IMR-90 (cell line): ENCODE measurements around the gene ZNF746. TPM values are rescaled to one million over a fixed set of nuclear protein-coding genes. Genes with fewer than 3 reads are reported as not detected.

Source experiments
- ATAC-seq: fragments of 200-7000 bp; cut with Tn5 transposase; 2 replicates; pipeline ENCODE4 v1.9.1; 2020; ENCODE audit warnings: low read depth, mild to moderate bottlenecking, moderate library complexity
- BruUV-seq: library from RNA; stranded (reverse); fragments of 400-500 nt; replicated peaks from 2 replicates; lab custom pipeline; 2021; lab: Mats Ljungman, UMichigan
- CTCF ChIA-PET: fragments of 300-600 bp; formaldehyde crosslinking; extraction: SDS; loops from one replicate; lab custom pipeline; 2021; ENCODE audit warnings: antibody characterized with exemption; lab: Yijun Ruan, JAX
- POLR2A ChIA-PET: fragments of 300-600 bp; sonication (Branson Sonifier 250); formaldehyde crosslinking; loops from one replicate; lab custom pipeline; 2022; ENCODE audit warnings: antibody characterized with exemption; ENCODE audit not compliant: unreplicated experiment; lab: Charles Lee
- DNase-seq: peaks from one replicate; pipeline ENCODE4 v3.0.0; 2013
- H2AFZ ChIP-seq: replicated peaks from 2 replicates; pipeline ENCODE3; 2013; ENCODE audit warnings: low read length, mild to moderate bottlenecking; ENCODE audit not compliant: poor library complexity
- H2AK5ac ChIP-seq: 2 replicates; pipeline ENCODE4 v1.6.1; 2013; ENCODE audit warnings: low read depth, low read length, inconsistent platforms
- H2AK9ac ChIP-seq: replicated peaks from 2 replicates; pipeline ENCODE3; 2013; ENCODE audit warnings: mild to moderate bottlenecking, low read depth, low read length, moderate library complexity; ENCODE audit not compliant: poor library complexity
- H2BK120ac ChIP-seq: 2 replicates; pipeline ENCODE4 v1.6.1; 2013; ENCODE audit warnings: low read depth, low read length, inconsistent platforms
- H2BK15ac ChIP-seq: 3 replicates; pipeline ENCODE4 v1.6.1; 2013; ENCODE audit warnings: low read depth, low read length, inconsistent platforms
- H2BK20ac ChIP-seq: 2 replicates; pipeline ENCODE4 v1.6.1; 2013; ENCODE audit warnings: low read depth, mild to moderate bottlenecking, inconsistent platforms, low read length, moderate library complexity
- H2BK5ac ChIP-seq: 2 replicates; pipeline ENCODE4 v1.6.1; 2013; ENCODE audit warnings: mild to moderate bottlenecking, low read depth, low read length, inconsistent platforms; ENCODE audit not compliant: poor library complexity, severe bottlenecking
- H3K14ac ChIP-seq: replicated peaks from 2 replicates; pipeline ENCODE4 v1.6.1; 2013; ENCODE audit warnings: low read depth, low read length, inconsistent platforms
- H3K18ac ChIP-seq: 2 replicates; pipeline ENCODE4 v1.6.1; 2013; ENCODE audit warnings: low read depth, low read length, control low read depth
- H3K23ac ChIP-seq: 2 replicates; pipeline ENCODE4 v1.6.1; 2013; ENCODE audit warnings: low read depth, low read length, inconsistent platforms
- H3K27ac ChIP-seq: 2 replicates; pipeline ENCODE4 v1.5.1; 2013; ENCODE audit warnings: mild to moderate bottlenecking, control low read depth, low read length; ENCODE audit not compliant: insufficient read depth
- H3K27me3 ChIP-seq: 2 replicates; pipeline ENCODE4 v1.6.1; 2013; ENCODE audit warnings: low read length; ENCODE audit not compliant: control insufficient read depth, insufficient read depth
- H3K36me3 ChIP-seq: 2 replicates; pipeline ENCODE4 v1.6.1; 2013; ENCODE audit warnings: low read length, mixed read lengths; ENCODE audit not compliant: control insufficient read depth, insufficient read depth
- H3K4ac ChIP-seq: 2 replicates; pipeline ENCODE4 v1.6.1; 2013; ENCODE audit warnings: low read depth, low read length, inconsistent platforms
- H3K4me1 ChIP-seq: 2 replicates; pipeline ENCODE4 v1.6.1; 2013; ENCODE audit warnings: low read length, mixed read lengths; ENCODE audit not compliant: control insufficient read depth, insufficient read depth
- H3K4me2 ChIP-seq: 2 replicates; pipeline ENCODE4 v1.6.1; 2013; ENCODE audit warnings: low read depth, mild to moderate bottlenecking, control low read depth, low read length, moderate library complexity
- H3K4me3 ChIP-seq: 2 replicates; pipeline ENCODE4 v1.5.1; 2013; ENCODE audit warnings: low read depth, mild to moderate bottlenecking, control low read depth, low read length, moderate library complexity; ENCODE audit not compliant: insufficient read depth
- H3K56ac ChIP-seq: 2 replicates; pipeline ENCODE4 v1.6.1; 2013; ENCODE audit warnings: low read length, inconsistent platforms; ENCODE audit not compliant: insufficient read depth; ENCODE audit errors: extremely low read depth
- H3K79me1 ChIP-seq, 2 experiments: 2 replicates each; pipeline ENCODE4 v1.6.1; 2013; ENCODE audit warnings: low read length in 2 of 2, inconsistent platforms in 1 of 2, low read depth in 1 of 2
- H3K9ac ChIP-seq: 2 replicates; pipeline ENCODE4 v1.6.1; 2013; ENCODE audit warnings: low read depth, low read length, control low read depth
- H3K9me1 ChIP-seq: 2 replicates; pipeline ENCODE4 v1.6.1; 2013; ENCODE audit warnings: low read length, inconsistent platforms; ENCODE audit not compliant: insufficient read depth
- H3K9me3 ChIP-seq: 2 replicates; pipeline ENCODE4 v1.6.1; 2013; ENCODE audit warnings: low read length; ENCODE audit not compliant: control insufficient read depth, insufficient read depth
- H4K20me1 ChIP-seq: 2 replicates; pipeline ENCODE4 v1.6.1; 2013; ENCODE audit warnings: low read length, inconsistent platforms; ENCODE audit not compliant: insufficient read depth
- H4K5ac ChIP-seq: 2 replicates; pipeline ENCODE4 v1.6.1; 2013; ENCODE audit warnings: mild to moderate bottlenecking, low read depth, low read length, control low read depth
- H4K8ac ChIP-seq, 2 experiments: 2 replicates each; pipeline ENCODE4 v1.6.1; 2013; ENCODE audit warnings: low read depth in 2 of 2, low read length in 2 of 2, control low read depth in 1 of 2, inconsistent platforms in 1 of 2
- H4K91ac ChIP-seq: 2 replicates; pipeline ENCODE4 v1.6.1; 2013; ENCODE audit warnings: low read depth, low read length, inconsistent platforms; ENCODE audit not compliant: insufficient read depth
- BHLHE40 ChIP-seq: fragments of 150-350 bp; IDR thresholded peaks from 2 replicates; pipeline ENCODE4 v1.6.1; 2016; ENCODE audit warnings: mild to moderate bottlenecking, low read depth, low read length
- CHD1 ChIP-seq: IDR thresholded peaks from 2 replicates; pipeline ENCODE4 v1.6.1; 2012; ENCODE audit warnings: low read depth, low read length, improper control_type of control experiment
- FOS ChIP-seq: fragments of 150-350 bp; IDR thresholded peaks from 2 replicates; pipeline ENCODE4 v1.6.1; 2016; ENCODE audit warnings: low read depth, low read length
- MAFK ChIP-seq: IDR thresholded peaks from 2 replicates; pipeline ENCODE4 v1.6.1; 2012; ENCODE audit warnings: low read depth, low read length, improper control_type of control experiment
- MAZ ChIP-seq: IDR thresholded peaks from 2 replicates; pipeline ENCODE4 v1.6.1; 2012; ENCODE audit warnings: low read depth, mild to moderate bottlenecking, low read length, improper control_type of control experiment, moderate library complexity, borderline replicate concordance
- MXI1 ChIP-seq: IDR thresholded peaks from 2 replicates; pipeline ENCODE4 v1.6.1; 2012; ENCODE audit warnings: low read depth, mild to moderate bottlenecking, low read length, moderate library complexity, borderline replicate concordance
- NFE2L2 ChIP-seq: fragments of 150-350 bp; IDR thresholded peaks from 2 replicates; pipeline ENCODE4 v1.6.1; 2016; ENCODE audit warnings: low read depth, mild to moderate bottlenecking, low read length
- POLR2A ChIP-seq: IDR thresholded peaks from 2 replicates; pipeline ENCODE4 v1.6.1; 2012; ENCODE audit warnings: mild to moderate bottlenecking, low read depth, low read length
- RAD21 ChIP-seq: IDR thresholded peaks from 2 replicates; pipeline ENCODE4 v1.6.1; 2012; ENCODE audit warnings: low read length, improper control_type of control experiment
- RFX5 ChIP-seq: IDR thresholded peaks from 2 replicates; pipeline ENCODE4 v1.8.0; 2012; ENCODE audit warnings: low read depth, mild to moderate bottlenecking, low read length, moderate library complexity
- USF2 ChIP-seq: fragments of 150-350 bp; IDR thresholded peaks from 2 replicates; pipeline ENCODE4 v1.6.1; 2017; ENCODE audit warnings: mild to moderate bottlenecking, antibody characterized with exemption, low read length, low read depth
- dilution Hi-C: fragments of 300-500 bp; cut with HindIII; formaldehyde crosslinking; loops from one replicate; pipeline ENCODE4 v1.14.3; 2018; ENCODE audit warnings: low sequenced_read_pairs; ENCODE audit not compliant: unreplicated experiment
- in situ Hi-C: fragments of 300-500 bp; cut with MboI; formaldehyde crosslinking; loops from 3 replicates; pipeline ENCODE4 v1.14.3; 2019; ENCODE audit warnings: low sequenced_read_pairs, inconsistent platforms, mixed read lengths
- intact Hi-C: fragments of 100-400 bp; cut with micrococcal nuclease; formaldehyde crosslinking; loops from 2 replicates; pipeline ENCODE4 v1.10.0; 2022
- polyA plus RNA-seq, 3 experiments: library from polyadenylated mRNA; depleted of rRNA; stranded (reverse); fragments of >200 nt; gene quantifications; 2 replicates each; pipeline ENCODE4 v1.2.3, GENCODE V29; 2012; ENCODE audit warnings: low replicate concordance in 1 of 3
- total RNA-seq: library from RNA; depleted of rRNA; stranded (reverse); fragments of >200 nt; gene quantifications from 2 replicates; pipeline ENCODE4 v1.2.3, GENCODE V29; 2012

Gene ZNF746
- total and polyA plus RNA-seq, 2 of the 4 experiments (the other 2 are of a cell fraction): 6.6 to 8.4 TPM

GRCh38 chr7:149466364-149466763, 31.2 kb downstream of the ZNF746 start:
- Histone ChIP-seq H2BK120ac (no peak overlapping the region), H3K27me3 (no peaks in the 10 kb centered on the region), H3K4me2 (no peak overlapping the region), H3K4me1 (0 out of 2 replicates have a peak, but pooled peaks cover 1% of the 10 kb centered on the region), H3K9me1 (no peaks in the 10 kb centered on the region; the same call in 1 of the 2 replicates), H2AK9ac (no peak overlapping the region), H3K27ac (no peak overlapping the region), H3K4ac (no peak overlapping the region), H4K8ac (no peak overlapping the region), H2BK15ac (no peak overlapping the region), H3K9me3 (peaks cover 2% of the 10 kb centered on the region; the same call in 1 of the 2 replicates), H3K4me3 (no peak overlapping the region), H3K23ac (no peak overlapping the region), H2AFZ (no peak overlapping the region), H2BK20ac (no peak overlapping the region), H3K79me1 (peaks cover 2% of the 10 kb centered on the region in 2 experiments; a peak in 1 of 4 replicates), H4K5ac (no peak overlapping the region), H3K36me3 (peaks cover 4% of the 10 kb centered on the region; the same call in 1 of the 2 replicates), H2AK5ac (no peak overlapping the region), H3K9ac (no peak overlapping the region), H4K91ac (no peak overlapping the region), H3K18ac (no peak overlapping the region), H2BK5ac (no peak overlapping the region), H3K56ac (no peak overlapping the region), H4K20me1 (no peaks in the 10 kb centered on the region), H3K14ac (no peak overlapping the region)
- CTCF ChIA-PET: no interaction called here
- in situ Hi-C loops: no loop called here
- POLR2A ChIA-PET: no interaction called here
- dilution Hi-C loops: no loop called here
- TF ChIP-seq MAZ (no peak), USF2 (no peak), CHD1 (no peak), RAD21 (no peak), MXI1 (no peak), BHLHE40 (no peak), MAFK (no peak), NFE2L2 (no peak), FOS (no peak), POLR2A (no peak), RFX5 (no peak)
- ATAC-seq (no peak), DNase-seq (no peak)
- intact Hi-C loops: loop anchor here (10.0 kb wide), 1 partner anchor 158 kb away; no protein-coding TSS in a partner anchor
- no TSS peak for BruUV-seq
